ENCODE measurements around the gene LOXL3. TPM values are rescaled to one million over a fixed set of nuclear protein-coding genes. Genes with fewer than 3 reads are reported as not detected.
A peak's percentile ranks its signal among the peaks of the same experiment; 100 is the strongest.

The LOXL3 gene
- polyA plus RNA-seq, 1 of the 3 experiments (the other 2 are of a cell fraction), result 47.9 TPM

GRCh38 chr2:74513605-74514367 is 40.0 kb downstream of the LOXL3 start:
- peak overlapping the region; percentile 68 to 90 for H3K4me3 ChIP-seq (ENCODE audit: low read depth in 2 of 2, low read length in 1 of 2)
- peaks cover 23% of the 10 kb centered on the region for H3F3A ChIP-seq (replicated peaks; ENCODE audit: insufficient read depth)
- DNase-seq, result no peak
- ChIA-PET POLR2A (interaction anchor here (0.7 to 1.9 kb wide), 15 partner anchors 9 to 74 kb away, joined by 3 to 7 read pairs (median 4); partner anchors contain the start of genes AUP1, CCDC142, DQX1 and HTRA2), CTCF (interaction anchor here (0.9 to 3.1 kb wide), 10 partner anchors 10 to 75 kb away, joined by 3 to 14 read pairs (median 8); partner anchors contain the start of genes AUP1, CCDC142, DQX1 and HTRA2)
- peak overlapping the region; percentile 90 for H2AFZ ChIP-seq (ENCODE audit: low read depth)
- peaks cover 23% of the 10 kb centered on the region; the same call in 1 of the 2 replicates for H3K79me2 ChIP-seq (ENCODE audit: insufficient read depth)
- peak overlapping the region; percentile 71 for H3K9ac ChIP-seq
- H3K9me2 ChIP-seq, result no peaks in the 10 kb centered on the region
- no peaks in the 10 kb centered on the region for H4K20me1 ChIP-seq (ENCODE audit: insufficient read depth)
- H3K27me3 ChIP-seq (ENCODE audit: insufficient read depth), result no peaks in the 10 kb centered on the region
- WGBS (ENCODE audit: low lambda C conversion rate), result 8% methylated on average over 34 of the region's 52 CpGs
- H3K9me3 ChIP-seq, result no peaks in the 10 kb centered on the region
- peaks cover 4% of the 10 kb centered on the region in 2 experiments for H3K36me3 ChIP-seq (replicated peaks in 1 of 2; ENCODE audit: control insufficient read depth in 1 of 2, insufficient read depth in 2 of 2, low read length in 1 of 2)
- H3K4me1 ChIP-seq (ENCODE audit: control insufficient read depth in 1 of 2, insufficient read depth in 2 of 2, low read depth in 1 of 2, low read length in 1 of 2), result peaks cover 9 to 19% of the 10 kb centered on the region in 2 experiments; a peak in 2 of 4 replicates
- H3K27ac ChIP-seq (ENCODE audit: low read depth in 2 of 2, low read length in 1 of 2), result peak overlapping the region; percentile 53 to 95; a peak in 3 of 4 replicates
- TF ChIP-seq POLR2AphosphoS5 (IDR thresholded peaks at IDR 0.05; ENCODE audit: low read depth, low read length) (no peak; the same call in 1 of the 2 replicates), REST (IDR thresholded peaks at IDR 0.05; ENCODE audit: low read depth, low read length) (no peak), TCF12 (IDR thresholded peaks at IDR 0.05) (0 out of 2 replicates have a peak, but pooled peaks have one; percentile 5), NFIC (IDR thresholded peaks at IDR 0.05; ENCODE audit: borderline replicate concordance) (peak; percentile 14; the same call in 1 of the 2 replicates), MAX (IDR thresholded peaks at IDR 0.05; ENCODE audit: low read depth) (peak; percentile 9; the same call in 1 of the 2 replicates)
- peak overlapping the region; percentile 99 for H3K4me2 ChIP-seq

GRCh38 chr2:74512744-74513604 is 40.8 kb downstream of the LOXL3 start:
- ChIA-PET POLR2A (interaction anchor here (0.6 to 1.9 kb wide), 7 partner anchors 8 to 55 kb away, joined by 3 to 7 read pairs (median 4); partner anchors contain the start of genes CCDC142, TTC31 and WBP1), CTCF (interaction anchor here (0.7 to 3.1 kb wide), 9 partner anchors 9 to 263 kb away, joined by 3 to 14 read pairs (median 3); partner anchors contain the start of genes CCDC142 and TTC31)
- no peaks in the 10 kb centered on the region for H3K9me3 ChIP-seq
- peak overlapping the region; percentile 99 for H3K4me2 ChIP-seq
- DNase-seq, result peak; percentile 92
- no peaks in the 10 kb centered on the region for H4K20me1 ChIP-seq (ENCODE audit: insufficient read depth)
- H3K36me3 ChIP-seq (replicated peaks in 1 of 2; ENCODE audit: control insufficient read depth in 1 of 2, insufficient read depth in 2 of 2, low read length in 1 of 2), result peaks cover 4% of the 10 kb centered on the region in 2 experiments
- H2AFZ ChIP-seq (ENCODE audit: low read depth), result peak overlapping the region; percentile 90
- peaks cover 23% of the 10 kb centered on the region; the same call in 1 of the 2 replicates for H3K79me2 ChIP-seq (ENCODE audit: insufficient read depth)
- H3K27me3 ChIP-seq (ENCODE audit: insufficient read depth), result no peaks in the 10 kb centered on the region
- H3K9me2 ChIP-seq, result no peaks in the 10 kb centered on the region
- peaks cover 28% of the 10 kb centered on the region for H3F3A ChIP-seq (replicated peaks; ENCODE audit: insufficient read depth)
- WGBS (ENCODE audit: low lambda C conversion rate), result 16% methylated on average over 16 of the region's 36 CpGs
- H3K9ac ChIP-seq, result peak overlapping the region; percentile 71
- peak overlapping the region; percentile 53 to 95; a peak in 3 of 4 replicates for H3K27ac ChIP-seq (ENCODE audit: low read depth in 2 of 2, low read length in 1 of 2)
- peak overlapping the region; percentile 68 to 90 for H3K4me3 ChIP-seq (ENCODE audit: low read depth in 2 of 2, low read length in 1 of 2)
- H3K4me1 ChIP-seq (ENCODE audit: control insufficient read depth in 1 of 2, insufficient read depth in 2 of 2, low read depth in 1 of 2, low read length in 1 of 2), result peaks cover 16 to 25% of the 10 kb centered on the region in 2 experiments; a peak in 3 of 4 replicates
- TF ChIP-seq EP300 (IDR thresholded peaks at IDR 0.05; ENCODE audit: borderline replicate concordance in 1 of 2, low read depth in 1 of 2, low read length in 1 of 2) (peak; percentile 43 to 80; a peak in 3 of 4 replicates), MEF2A (IDR thresholded peaks at IDR 0.05; ENCODE audit: borderline replicate concordance, low read depth) (no peak), ELF1 (IDR thresholded peaks at IDR 0.05) (no peak), NRF1 (IDR thresholded peaks at IDR 0.05; ENCODE audit: low read depth, low read length) (no peak), CHD2 (IDR thresholded peaks at IDR 0.05; ENCODE audit: low read length, partially characterized antibody) (peak; percentile 40), RAD21 (IDR thresholded peaks at IDR 0.05; ENCODE audit: low read length) (no peak), FOXM1 (IDR thresholded peaks at IDR 0.05; ENCODE audit: low read depth) (0 out of 2 replicates have a peak, but pooled peaks have one; percentile 16), JUND (IDR thresholded peaks at IDR 0.05) (no peak), RXRA (IDR thresholded peaks at IDR 0.05; ENCODE audit: borderline replicate concordance, low read depth) (no peak), NFIC (IDR thresholded peaks at IDR 0.05; ENCODE audit: borderline replicate concordance) (no peak), TEAD4 (IDR thresholded peaks at IDR 0.05; ENCODE audit: borderline replicate concordance, insufficient read depth) (0 out of 2 replicates have a peak, but pooled peaks have one; percentile 38), POLR2AphosphoS5 (IDR thresholded peaks at IDR 0.05; ENCODE audit: low read depth, low read length) (no peak), GATA2 (CRISPR knock-in tag; IDR thresholded peaks at IDR 0.05) (no peak; the same call in 1 of the 2 replicates), RCOR1 (IDR thresholded peaks at IDR 0.05; ENCODE audit: low read length) (no peak)
- TF ChIP-seq, protein P1, sequence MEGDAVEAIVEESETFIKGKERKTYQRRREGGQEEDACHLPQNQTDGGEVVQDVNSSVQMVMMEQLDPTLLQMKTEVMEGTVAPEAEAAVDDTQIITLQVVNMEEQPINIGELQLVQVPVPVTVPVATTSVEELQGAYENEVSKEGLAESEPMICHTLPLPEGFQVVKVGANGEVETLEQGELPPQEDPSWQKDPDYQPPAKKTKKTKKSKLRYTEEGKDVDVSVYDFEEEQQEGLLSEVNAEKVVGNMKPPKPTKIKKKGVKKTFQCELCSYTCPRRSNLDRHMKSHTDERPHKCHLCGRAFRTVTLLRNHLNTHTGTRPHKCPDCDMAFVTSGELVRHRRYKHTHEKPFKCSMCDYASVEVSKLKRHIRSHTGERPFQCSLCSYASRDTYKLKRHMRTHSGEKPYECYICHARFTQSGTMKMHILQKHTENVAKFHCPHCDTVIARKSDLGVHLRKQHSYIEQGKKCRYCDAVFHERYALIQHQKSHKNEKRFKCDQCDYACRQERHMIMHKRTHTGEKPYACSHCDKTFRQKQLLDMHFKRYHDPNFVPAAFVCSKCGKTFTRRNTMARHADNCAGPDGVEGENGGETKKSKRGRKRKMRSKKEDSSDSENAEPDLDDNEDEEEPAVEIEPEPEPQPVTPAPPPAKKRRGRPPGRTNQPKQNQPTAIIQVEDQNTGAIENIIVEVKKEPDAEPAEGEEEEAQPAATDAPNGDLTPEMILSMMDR (IDR thresholded peaks at IDR 0.05), result no peak
